Transverse colon (tissue), 4 donors: ENCODE results near the gene DNAJC3. TPM values are rescaled to one million over a fixed set of nuclear protein-coding genes. Genes with fewer than 3 reads are reported as not detected.

Experiments used
- DNase-seq: peaks from one replicate; pipeline ENCODE4 v3.0.0-alpha.2; 2019
- H3K27ac ChIP-seq, 4 donors: fragments of 200-600 bp; sonication (generic); 2 replicates each; pipeline ENCODE4 v1.5.1; 2016 to 2018; ENCODE audit warnings: inconsistent platforms in 4 of 4
- H3K27me3 ChIP-seq: fragments of 200-600 bp; sonication (generic); 2 replicates; pipeline ENCODE4 v1.5.1; 2017; ENCODE audit warnings: inconsistent platforms
- H3K36me3 ChIP-seq, 4 donors: fragments of 200-600 bp; sonication (generic); 2 replicates each; pipeline ENCODE4 v1.5.1; 2017 to 2019; ENCODE audit warnings: inconsistent platforms in 4 of 4
- H3K4me1 ChIP-seq, 4 donors: fragments of 200-600 bp; sonication (generic); 2 replicates each; pipeline ENCODE4 v1.5.1; 2017 to 2020; ENCODE audit warnings: inconsistent platforms in 4 of 4
- H3K4me3 ChIP-seq, 4 donors: fragments of 200-600 bp; sonication (generic); 1 replicate in 1 of 4; 2 replicates in 3 of 4; pipeline versions ENCODE4 v1.5.1 to v1.6.1; 2017 to 2019; ENCODE audit warnings: inconsistent platforms in 4 of 4
- H3K9me3 ChIP-seq, 2 donors: fragments of 200-600 bp; sonication (generic); 2 replicates each; pipeline ENCODE4 v1.5.1; 2017 to 2019; ENCODE audit warnings: inconsistent platforms in 2 of 2
- CTCF ChIP-seq, 5 experiments: fragments of 200-600 bp in 3 of 5; fragments of 450-650 bp in 2 of 5; sonication (generic) in 3 of 5; IDR thresholded peaks; 1 replicate in 2 of 5; 2 replicates in 3 of 5; pipeline ENCODE4 v1.5.1; 2016 to 2017; ENCODE audit warnings: antibody characterized with exemption in 5 of 5, inconsistent platforms in 3 of 5, mild to moderate bottlenecking in 2 of 5, moderate library complexity in 1 of 5
- EP300 ChIP-seq: sonication (generic); formaldehyde crosslinking; IDR thresholded peaks from one replicate; pipeline ENCODE4 v1.6.1; 2017; ENCODE audit warnings: antibody characterized with exemption, low read depth
- POLR2A ChIP-seq: fragments of 450-650 bp; IDR thresholded peaks from one replicate; pipeline ENCODE4 v1.6.1; 2016; ENCODE audit warnings: antibody characterized with exemption, mild to moderate bottlenecking, moderate library complexity
- POLR2AphosphoS5 ChIP-seq, 3 donors: sonication (generic); formaldehyde crosslinking; IDR thresholded peaks; one replicate each; pipeline ENCODE4 v1.6.1; 2016; ENCODE audit warnings: antibody characterized with exemption in 3 of 3
- WGBS, 2 donors: methylation state at CpG; one replicate each; pipeline ENCODE4 v1.1.5; 2018; ENCODE audit warnings: low coverage in 1 of 2; 5-methylcytosine and 5-hydroxymethylcytosine counted together
- in situ Hi-C, 4 donors: fragments of 200-750 bp; cut with MboI; loops; one replicate each; pipeline versions ENCODE4 v1.15.0 to v1.15.1; 2017; ENCODE audit warnings: low sequenced_read_pairs in 3 of 4, low pct_ligation_motif_present in 1 of 4, low pct_unique_long_range_greater_than_20kb in 1 of 4
- intact Hi-C: fragments of 100-400 bp; cut with DNase I; formaldehyde crosslinking; loops from one replicate; pipeline ENCODE4 v1.15.1; 2023; ENCODE audit warnings: low total_unique reads
- total RNA-seq, 4 donors: library from RNA; depleted of rRNA; stranded (reverse); fragments of >200 nt; gene quantifications; one replicate each; pipeline ENCODE4 v1.1.0, GENCODE V29; 2016

DNAJC3 gene
- total RNA-seq, 4 donors from 2014 or later: 22.8 to 49.7 (median 35.5) TPM

DNA sequence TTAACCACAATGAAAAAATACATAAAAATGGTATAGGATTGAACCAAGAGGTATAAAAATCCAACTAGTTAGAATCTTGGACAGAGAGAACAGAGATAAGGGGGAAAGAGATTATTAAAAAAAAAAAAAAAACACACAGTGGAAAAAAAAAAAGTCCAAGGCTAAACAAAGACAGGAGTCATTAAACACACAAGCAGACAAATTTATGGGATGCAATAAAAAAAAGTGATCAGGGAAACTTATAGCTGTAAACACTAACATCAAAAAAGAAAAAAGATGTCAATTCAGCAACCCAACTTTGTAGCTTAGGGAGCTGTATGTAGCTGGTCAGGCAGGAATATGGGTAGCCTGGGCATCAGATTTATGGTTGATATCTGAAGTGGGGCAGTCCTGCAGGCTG is 129.0 kb downstream of the DNAJC3 start:
- H3K27me3 ChIP-seq: no peaks in the 10 kb centered on the region
- TF ChIP-seq EP300: no peak
- no peaks in the 10 kb centered on the region for H3K4me1 ChIP-seq
- H3K4me3 ChIP-seq: no peak overlapping the region
- no peak for DNase-seq
- H3K27ac ChIP-seq: no peak overlapping the region
- H3K9me3 ChIP-seq: peaks cover 5 to 17% of the 10 kb centered on the region in 2 donors
- in situ Hi-C loops (no loop called here), intact Hi-C loops (no loop called here)
- no peaks in the 10 kb centered on the region for H3K36me3 ChIP-seq

GRCh38 chr13:95809429-95809828 is 132.5 kb downstream of the DNAJC3 start:
- intact Hi-C loops: no loop called here
- no peak for DNase-seq
- H3K4me3 ChIP-seq: no peak overlapping the region
- H3K9me3 ChIP-seq: peaks cover 14 to 27% of the 10 kb centered on the region in 2 donors
- no peak overlapping the region for H3K27ac ChIP-seq
- TF ChIP-seq CTCF (IDR thresholded peaks at IDR 0.05) (no peak), POLR2AphosphoS5 (IDR thresholded peaks at IDR 0.05) (no peak), POLR2A (no peak), EP300 (no peak)
- 90 to 91% methylated on average over 2 to 5 of the region's 5 CpGs for WGBS, 2 donors
- no peaks in the 10 kb centered on the region for H3K27me3 ChIP-seq
- in situ Hi-C loops: no loop called here
- no peaks in the 10 kb centered on the region for H3K4me1 ChIP-seq
- H3K36me3 ChIP-seq: no peaks in the 10 kb centered on the region

DNA sequence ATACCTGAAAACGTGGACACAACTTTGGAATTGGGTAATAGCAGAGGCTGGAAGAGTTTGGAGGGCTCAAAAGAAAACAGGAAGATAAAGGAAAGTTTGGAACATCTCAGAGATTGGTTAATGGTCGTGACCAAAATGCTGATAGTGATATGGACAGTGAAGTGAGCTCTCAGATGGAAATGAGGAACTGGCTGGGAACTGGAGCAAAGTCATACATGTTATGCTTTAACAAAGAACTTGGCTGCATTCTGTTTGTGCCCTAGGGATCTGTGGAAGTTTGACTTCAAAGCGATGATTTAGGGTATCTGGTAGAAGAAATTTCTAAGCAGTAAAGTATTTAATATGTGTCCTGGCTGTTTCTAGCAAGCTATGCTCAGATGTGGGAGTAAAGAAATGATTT is 136.2 kb downstream of the DNAJC3 start:
- Histone ChIP-seq H3K27ac (no peak overlapping the region), H3K9me3 (peaks cover 14 to 20% of the 10 kb centered on the region in 2 donors), H3K36me3 (no peaks in the 10 kb centered on the region), H3K4me3 (no peak overlapping the region), H3K4me1 (no peaks in the 10 kb centered on the region), H3K27me3 (no peaks in the 10 kb centered on the region)
- TF ChIP-seq CTCF (IDR thresholded peaks at IDR 0.05): no peak
- intact Hi-C loops (no loop called here), in situ Hi-C loops (no loop called here)
- WGBS, 2 donors: 84 to 86% methylated on average over 3 of the region's 3 CpGs
- no peak for DNase-seq

GRCh38 chr13:95814495-95814894 is 137.6 kb downstream of the DNAJC3 start:
- WGBS, 2 donors: 79 to 100% methylated on average over 1 of the region's 1 CpG
- intact Hi-C loops: no loop called here

More at GRCh38 chr13:95814495-95814894, 137.6 kb downstream of the DNAJC3 start:
- in situ Hi-C loops: no loop called here
- no peak overlapping the region for H3K27ac ChIP-seq
- no peak for DNase-seq
- H3K36me3 ChIP-seq: no peaks in the 10 kb centered on the region
- no peaks in the 10 kb centered on the region for H3K4me1 ChIP-seq
- no peaks in the 10 kb centered on the region for H3K27me3 ChIP-seq
- TF ChIP-seq CTCF (IDR thresholded peaks at IDR 0.05) (no peak), EP300 (no peak), POLR2AphosphoS5 (IDR thresholded peaks at IDR 0.05) (no peak), POLR2A (no peak)
- H3K4me3 ChIP-seq: no peak overlapping the region
- H3K9me3 ChIP-seq: peaks cover 12 to 17% of the 10 kb centered on the region in 2 donors
